Measurements from ENCODE around the gene BABAM2.

Gene BABAM2

GRCh38 chr2:28318462-28319117 lies 428.1 kb downstream of the BABAM2 start:
- no peaks in the 10 kb centered on the region for H3K9me3 ChIP-seq (ENCODE audit: severe bottlenecking)
- no peaks in the 10 kb centered on the region for H3K27me3 ChIP-seq (ENCODE audit: insufficient read depth, low read depth, severe bottlenecking)
- no peaks in the 10 kb centered on the region for H3K36me3 ChIP-seq
- H3K27ac ChIP-seq, result no peak overlapping the region
- no peak for TF ChIP-seq CTCF (IDR thresholded peaks at IDR 0.05; ENCODE audit: low read depth, low read length)
- no peak overlapping the region for H3K4me3 ChIP-seq (ENCODE audit: low read depth, low read length)
- DNase-seq, result no peak

- Histone ChIP-seq H3K9me3 (ENCODE audit: severe bottlenecking) (no peaks in the 10 kb centered on the region), H3K36me3 (no peaks in the 10 kb centered on the region), H3K27me3 (ENCODE audit: insufficient read depth, low read depth, severe bottlenecking) (no peaks in the 10 kb centered on the region)
Observed at GRCh38 chr2:28319118-28320008, 428.8 kb downstream of the BABAM2 start.

GRCh38 chr2:28320009-28320365 lies 429.5 kb downstream of the BABAM2 start:
- H3K4me3 ChIP-seq (ENCODE audit: low read depth, low read length), result no peak overlapping the region

More at GRCh38 chr2:28319118-28320008, 428.8 kb downstream of the BABAM2 start:
- Histone ChIP-seq H3K27ac (no peak overlapping the region), H3K4me3 (ENCODE audit: low read depth, low read length) (no peak overlapping the region)
- no peak for DNase-seq
- no peak for TF ChIP-seq CTCF (IDR thresholded peaks at IDR 0.05; ENCODE audit: low read depth, low read length)

GRCh38 chr2:28320371-28320770 lies 429.8 kb downstream of the BABAM2 start:
- no peak overlapping the region for H3K4me3 ChIP-seq (ENCODE audit: low read depth, low read length)
- H3K27ac ChIP-seq, result no peak overlapping the region
- no peak for TF ChIP-seq CTCF (IDR thresholded peaks at IDR 0.05; ENCODE audit: low read depth, low read length)
- H3K27me3 ChIP-seq (ENCODE audit: insufficient read depth, low read depth, severe bottlenecking), result no peaks in the 10 kb centered on the region
- no peaks in the 10 kb centered on the region for H3K36me3 ChIP-seq
- no peak for DNase-seq
- no peaks in the 10 kb centered on the region for H3K9me3 ChIP-seq (ENCODE audit: severe bottlenecking)

More at GRCh38 chr2:28320009-28320365, 429.5 kb downstream of the BABAM2 start:
- no peak for TF ChIP-seq CTCF (IDR thresholded peaks at IDR 0.05; ENCODE audit: low read depth, low read length)
- no peak overlapping the region for H3K27ac ChIP-seq
- no peaks in the 10 kb centered on the region for H3K9me3 ChIP-seq (ENCODE audit: severe bottlenecking)
- H3K27me3 ChIP-seq (ENCODE audit: insufficient read depth, low read depth, severe bottlenecking), result no peaks in the 10 kb centered on the region
- no peaks in the 10 kb centered on the region for H3K36me3 ChIP-seq
- no peak for DNase-seq

- Histone ChIP-seq H3K27ac (no peak overlapping the region), H3K4me3 (ENCODE audit: low read depth, low read length) (no peak overlapping the region), H3K27me3 (ENCODE audit: insufficient read depth, low read depth, severe bottlenecking) (no peaks in the 10 kb centered on the region), H3K9me3 (ENCODE audit: severe bottlenecking) (no peaks in the 10 kb centered on the region), H3K36me3 (no peaks in the 10 kb centered on the region)
- DNase-seq, result no peak
- no peak for TF ChIP-seq CTCF (IDR thresholded peaks at IDR 0.05; ENCODE audit: low read depth, low read length)
Observed at GRCh38 chr2:28321426-28321825, 430.9 kb downstream of the BABAM2 start.

Measured in WERI-Rb-1 (cell line).